HEK293 (cell line): ENCODE measurements around the gene JAKMIP1.

Experiments
- CTCF ChIP-seq: fragments of 450-650 bp; formaldehyde crosslinking; IDR thresholded peaks from 2 replicates; pipeline ENCODE4 v1.5.1; 2016; ENCODE audit warnings: missing biosample characterization, missing genetic modification characterization
- KLF9 ChIP-seq: fragments of 450-650 bp; formaldehyde crosslinking; IDR thresholded peaks from 2 replicates; pipeline ENCODE4 v1.5.1; 2016; ENCODE audit warnings: missing biosample characterization, missing genetic modification characterization, low read depth
- PBX3 ChIP-seq: sonication (generic); formaldehyde crosslinking; IDR thresholded peaks from 2 replicates; pipeline ENCODE4 v1.8.1; 2022; ENCODE audit warnings: mild to moderate bottlenecking, moderate library complexity, missing genetic modification reagents
- ZBTB20 ChIP-seq: fragments of 450-650 bp; formaldehyde crosslinking; IDR thresholded peaks from 2 replicates; pipeline ENCODE4 v1.5.1; 2016; ENCODE audit warnings: missing biosample characterization, missing genetic modification characterization
- ZFP41 ChIP-seq: fragments of 450-650 bp; formaldehyde crosslinking; IDR thresholded peaks from 2 replicates; pipeline ENCODE4 v1.5.1; 2016; ENCODE audit warnings: missing biosample characterization, missing genetic modification characterization, borderline replicate concordance
- ZNF24 ChIP-seq: fragments of 450-650 bp; formaldehyde crosslinking; IDR thresholded peaks from 2 replicates; pipeline ENCODE4 v1.5.1; 2016; ENCODE audit warnings: missing biosample characterization, missing genetic modification characterization
- ZNF362 ChIP-seq: fragments of 450-650 bp; formaldehyde crosslinking; IDR thresholded peaks from 2 replicates; pipeline ENCODE4 v1.5.1; 2016; ENCODE audit warnings: missing biosample characterization, missing genetic modification characterization
- ZNF558 ChIP-seq: fragments of 450-650 bp; formaldehyde crosslinking; IDR thresholded peaks from 2 replicates; pipeline ENCODE4 v1.5.1; 2016; ENCODE audit warnings: missing biosample characterization, missing genetic modification characterization
- ZNF692 ChIP-seq: fragments of 450-650 bp; formaldehyde crosslinking; IDR thresholded peaks from 2 replicates; pipeline ENCODE4 v1.5.1; 2016; ENCODE audit warnings: missing biosample characterization, missing genetic modification characterization
- ZNF747 ChIP-seq: fragments of 450-650 bp; formaldehyde crosslinking; IDR thresholded peaks from 2 replicates; pipeline ENCODE4 v1.5.1; 2016; ENCODE audit warnings: missing biosample characterization, missing genetic modification characterization

GRCh38 chr4:6035786-6036185 is 164.6 kb downstream of the JAKMIP1 start:
- no peak for TF ChIP-seq CTCF (tag by site-specific recombination)
- TF ChIP-seq ZNF747 (tag by site-specific recombination) = no peak
- no peak for TF ChIP-seq ZBTB20 (tag by site-specific recombination)
- TF ChIP-seq ZNF558 (tag by site-specific recombination) = no peak
- TF ChIP-seq ZNF692 (tag by site-specific recombination) = no peak
- TF ChIP-seq ZNF24 = no peak
- TF ChIP-seq PBX3 (CRISPR knock-in tag) = no peak
- no peak for TF ChIP-seq KLF9 (tag by site-specific recombination)
- TF ChIP-seq ZNF362 = no peak
- TF ChIP-seq ZFP41 (tag by site-specific recombination) = no peak
